Stimulated activated CD4-positive, alpha-beta T cell treated with anti-CD3 and anti-CD28 coated beads, Interleukin-4, amount 100 ng/mL, for 1 hour (primary cell): ENCODE measurements around the gene CAPN5.

Source experiments
- DNase-seq: peaks from one replicate; pipeline ENCODE4 v3.0.0-alpha.2; 2020

CAPN5 gene

GRCh38 chr11:77102246-77103210 lies 35.8 kb downstream of the CAPN5 start, which contains the start of gene OMP:
Gene OMP, plus strand, starts transcription at chr11:77102840. Its CDS starts 0 bp downstream, at chr11:77102840.
- DNase-seq = no peak

GRCh38 chr11:77103319-77103718 lies 36.5 kb downstream of the CAPN5 start:
- no peak for DNase-seq

GRCh38 chr11:77104727-77105126 lies 38.0 kb downstream of the CAPN5 start:
- no peak for DNase-seq

GRCh38 chr11:77106321-77106720 lies 39.5 kb downstream of the CAPN5 start:
- DNase-seq = no peak

- no peak for DNase-seq
Measured at GRCh38 chr11:77106759-77107158, 40.0 kb downstream of the CAPN5 start.

GRCh38 chr11:77107950-77108349 lies 41.2 kb downstream of the CAPN5 start:
- no peak for DNase-seq

GRCh38 chr11:77108436-77108835 lies 41.7 kb downstream of the CAPN5 start:
- DNase-seq = no peak

- DNase-seq = no peak
Measured at GRCh38 chr11:77109236-77110019, 42.7 kb downstream of the CAPN5 start.

GRCh38 chr11:77110836-77111235 lies 44.1 kb downstream of the CAPN5 start:
- no peak for DNase-seq

GRCh38 chr11:77111277-77111676 lies 44.5 kb downstream of the CAPN5 start:
- no peak for DNase-seq

- DNase-seq = no peak
Measured at GRCh38 chr11:77111946-77112345, 45.2 kb downstream of the CAPN5 start.

- DNase-seq = no peak
Measured at GRCh38 chr11:77112641-77113381, 46.0 kb downstream of the CAPN5 start.

GRCh38 chr11:77113382-77114088 lies 46.8 kb downstream of the CAPN5 start:
- DNase-seq = peak; percentile 21

- DNase-seq = no peak
Measured at GRCh38 chr11:77114089-77114463, 47.3 kb downstream of the CAPN5 start.

- no peak for DNase-seq
Measured at GRCh38 chr11:77115181-77115611, 48.4 kb downstream of the CAPN5 start.

GRCh38 chr11:77115956-77116355 lies 49.2 kb downstream of the CAPN5 start:
- DNase-seq = no peak

- DNase-seq = no peak
Measured at GRCh38 chr11:77117492-77117891, 50.7 kb downstream of the CAPN5 start.

- no peak for DNase-seq
Measured at GRCh38 chr11:77118086-77118485, 51.3 kb downstream of the CAPN5 start.

GRCh38 chr11:77118971-77119370 lies 52.2 kb downstream of the CAPN5 start:
- no peak for DNase-seq

- DNase-seq = no peak
Measured at GRCh38 chr11:77119531-77119936, 52.8 kb downstream of the CAPN5 start.

- DNase-seq = no peak
Measured at GRCh38 chr11:77120571-77120970, 53.8 kb downstream of the CAPN5 start.

GRCh38 chr11:77121096-77121640 lies 54.4 kb downstream of the CAPN5 start:
- DNase-seq = no peak
